Central memory CD4-positive, alpha-beta T cell (primary cell): Measurements from ENCODE around the gene P2RX2.
"Not testable (repeated sequence)": the region's sequence is repeated elsewhere in the genome, so short reads cannot be mapped to it uniquely, and the experiment has no call there.

Source experiments
- DNase-seq: peaks from one replicate; pipeline ENCODE4 v3.0.0; 2022

P2RX2 gene

GRCh38 chr12:132584429-132584828 is 34.1 kb upstream of the P2RX2 start:
- no peak for DNase-seq

- DNase-seq, result no peak
Measured at GRCh38 chr12:132585177-132585576, 33.4 kb upstream of the P2RX2 start.

- no peak for DNase-seq
Measured at GRCh38 chr12:132586929-132587328, 31.6 kb upstream of the P2RX2 start.

GRCh38 chr12:132587781-132588180 is 30.8 kb upstream of the P2RX2 start:
- DNase-seq, result no peak

GRCh38 chr12:132588319-132588718 is 30.3 kb upstream of the P2RX2 start:
- no peak for DNase-seq

GRCh38 chr12:132588821-132589669 is 29.5 kb upstream of the P2RX2 start:
- no peak for DNase-seq

GRCh38 chr12:132591107-132591935 is 27.3 kb upstream of the P2RX2 start:
- DNase-seq, result no peak

- no peak for DNase-seq
Measured at GRCh38 chr12:132592282-132592970, 26.1 kb upstream of the P2RX2 start.

GRCh38 chr12:132593071-132593470 is 25.5 kb upstream of the P2RX2 start:
- no peak for DNase-seq

GRCh38 chr12:132593521-132593920 is 25.1 kb upstream of the P2RX2 start:
- DNase-seq, result no peak

GRCh38 chr12:132593938-132594358 is 24.6 kb upstream of the P2RX2 start:
- DNase-seq, result no peak

- no peak for DNase-seq
Measured at GRCh38 chr12:132595183-132595582, 23.4 kb upstream of the P2RX2 start.

GRCh38 chr12:132596016-132596415 is 22.6 kb upstream of the P2RX2 start:
- DNase-seq, result no peak

- no peak for DNase-seq
Measured at GRCh38 chr12:132597333-132598316, 21.0 kb upstream of the P2RX2 start.

GRCh38 chr12:132599502-132599901 is 19.1 kb upstream of the P2RX2 start:
- not testable (repeated sequence) for DNase-seq

GRCh38 chr12:132600048-132601032 is 18.2 kb upstream of the P2RX2 start:
- peak; percentile 22 for DNase-seq

GRCh38 chr12:132601171-132601883 is 17.2 kb upstream of the P2RX2 start:
- no peak for DNase-seq

- DNase-seq, result no peak
Measured at GRCh38 chr12:132602572-132603239, 15.9 kb upstream of the P2RX2 start.
